Cardiac muscle cell (in vitro differentiated cells and primary cell): ENCODE data around the gene SYNPO. TPM values are rescaled to one million over a fixed set of nuclear protein-coding genes. Genes with fewer than 3 reads are reported as not detected.

ENCODE experiments used
- DNase-seq, 2 donors: peaks; one replicate each; pipeline versions ENCODE4 v3.0.0 to v3.0.0-alpha.2; 2010 to 2017; ENCODE audit warnings: low read depth in 1 of 2, low spot score in 1 of 2
- H3K27ac ChIP-seq: fragments of 200-600 bp; sonication (generic); 2 replicates; pipeline ENCODE4 v1.5.1; 2016
- H3K27me3 ChIP-seq: fragments of 200-600 bp; sonication (generic); 2 replicates; pipeline ENCODE4 v1.6.0; 2016; ENCODE audit warnings: control low read depth
- H3K36me3 ChIP-seq: fragments of 200-600 bp; sonication (generic); 2 replicates; pipeline ENCODE4 v1.5.1; 2016; ENCODE audit warnings: control low read depth
- H3K4me1 ChIP-seq: fragments of 200-600 bp; sonication (generic); 2 replicates; pipeline ENCODE4 v1.8.1; 2017; ENCODE audit warnings: low read depth, mild to moderate bottlenecking, mixed run types
- H3K4me3 ChIP-seq: fragments of 200-600 bp; sonication (generic); 2 replicates; pipeline ENCODE4 v1.5.1; 2016; ENCODE audit warnings: mild to moderate bottlenecking
- H3K9me3 ChIP-seq: fragments of 200-600 bp; sonication (generic); 2 replicates; pipeline ENCODE4 v1.5.1; 2017; ENCODE audit warnings: low read depth, mild to moderate bottlenecking, control low read depth
- CTCF ChIP-seq: IDR thresholded peaks from 2 replicates; pipeline ENCODE4 v1.5.1; 2012; ENCODE audit warnings: low read depth, mild to moderate bottlenecking, low read length
- polyA plus RNA-seq: library from polyadenylated mRNA; unstranded; fragments of >200 nt; fragmentation: Nextera tagmentation; extraction: Ambion mirVana; gene quantifications from 2 replicates; pipeline ENCODE4 v1.2.1, GENCODE V29; 2016
- total RNA-seq: library from RNA; depleted of rRNA; stranded (reverse); fragments of >200 nt; gene quantifications from 2 replicates; pipeline ENCODE4 v1.2.3, GENCODE V29; 2016

The SYNPO gene
- total and polyA plus RNA-seq, 2 experiments from 2014 or later: 1.1 to 2.7 TPM

DNA sequence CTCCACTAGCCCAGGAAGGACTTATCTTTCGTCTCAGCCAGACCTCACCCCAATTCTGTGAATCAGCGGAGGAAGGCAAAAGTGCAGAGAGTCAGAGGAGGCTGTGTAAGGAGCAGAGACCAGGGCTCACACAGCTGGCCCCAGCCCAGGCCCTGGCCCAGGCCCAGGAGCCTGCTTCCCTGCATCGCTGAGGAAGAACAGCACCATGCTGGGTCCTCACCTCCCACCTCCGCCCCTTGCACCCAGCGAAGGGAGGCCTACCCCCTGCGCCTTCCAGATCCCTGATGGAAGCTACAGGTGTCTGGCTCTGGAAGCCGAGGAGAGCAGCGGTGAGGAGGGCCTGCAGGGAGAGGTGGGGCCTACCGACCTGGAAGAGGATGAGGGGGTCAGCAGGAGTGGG, 22.3 kb upstream of the SYNPO start:
- peaks cover 7% of the 10 kb centered on the region for H3K4me1 ChIP-seq
- H3K4me3 ChIP-seq: no peak overlapping the region
- H3K27me3 ChIP-seq: no peaks in the 10 kb centered on the region
- no peaks in the 10 kb centered on the region for H3K36me3 ChIP-seq
- DNase-seq: peak in 1 of 2 donors; percentile 83
- no peak overlapping the region for H3K27ac ChIP-seq
- H3K9me3 ChIP-seq: no peaks in the 10 kb centered on the region
- no peak for TF ChIP-seq CTCF

DNA sequence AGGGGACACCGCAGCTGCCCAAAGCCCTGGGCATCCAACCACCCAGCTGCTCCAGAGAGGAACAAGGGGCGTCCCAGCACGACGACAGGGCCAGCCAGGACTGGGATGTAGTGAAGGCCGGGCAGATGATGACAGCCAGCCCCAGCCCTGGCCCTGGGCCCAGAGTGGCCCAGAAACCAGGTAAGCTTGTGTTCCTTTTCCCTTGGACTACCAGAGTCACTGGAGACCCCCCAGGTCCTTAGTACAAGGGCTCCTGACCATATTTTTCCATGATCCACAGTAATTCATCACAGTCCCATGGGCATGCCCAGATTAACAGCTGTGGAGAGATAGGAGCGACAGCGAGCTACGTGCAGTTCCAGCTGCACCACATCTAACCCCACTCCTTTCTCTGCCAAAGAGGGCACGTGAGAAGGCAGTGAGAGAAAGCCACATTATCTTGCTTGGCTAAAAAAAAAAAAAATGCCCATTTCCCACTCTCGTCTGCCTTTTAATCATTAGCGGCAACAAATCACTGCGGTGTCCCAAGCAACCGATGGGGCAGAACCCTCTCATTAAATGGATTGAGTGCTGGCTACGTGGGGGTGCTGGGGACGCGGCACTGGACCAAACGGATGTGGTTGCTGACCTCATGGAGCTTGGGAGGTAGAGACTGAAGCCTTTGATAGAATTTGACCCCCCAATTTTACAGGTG, 21.7 kb upstream of the SYNPO start:
- H3K9me3 ChIP-seq: no peaks in the 10 kb centered on the region
- no peak overlapping the region for H3K27ac ChIP-seq
- H3K4me1 ChIP-seq: peaks cover 7% of the 10 kb centered on the region
- H3K27me3 ChIP-seq: no peaks in the 10 kb centered on the region
- H3K36me3 ChIP-seq: no peaks in the 10 kb centered on the region
- no peak overlapping the region for H3K4me3 ChIP-seq
- DNase-seq: peak in 1 of 2 donors; percentile 94
- TF ChIP-seq CTCF: no peak

- Histone ChIP-seq H3K27me3 (no peaks in the 10 kb centered on the region), H3K9me3 (no peaks in the 10 kb centered on the region), H3K4me1 (no peaks in the 10 kb centered on the region), H3K36me3 (no peaks in the 10 kb centered on the region), H3K27ac (no peak overlapping the region), H3K4me3 (no peak overlapping the region)
- no peak for TF ChIP-seq CTCF
- peak in 1 of 2 donors; percentile 85 for DNase-seq
These were observed 20.9 kb upstream of the SYNPO start for GRCh38 chr5:150619359-150620230.

DNA sequence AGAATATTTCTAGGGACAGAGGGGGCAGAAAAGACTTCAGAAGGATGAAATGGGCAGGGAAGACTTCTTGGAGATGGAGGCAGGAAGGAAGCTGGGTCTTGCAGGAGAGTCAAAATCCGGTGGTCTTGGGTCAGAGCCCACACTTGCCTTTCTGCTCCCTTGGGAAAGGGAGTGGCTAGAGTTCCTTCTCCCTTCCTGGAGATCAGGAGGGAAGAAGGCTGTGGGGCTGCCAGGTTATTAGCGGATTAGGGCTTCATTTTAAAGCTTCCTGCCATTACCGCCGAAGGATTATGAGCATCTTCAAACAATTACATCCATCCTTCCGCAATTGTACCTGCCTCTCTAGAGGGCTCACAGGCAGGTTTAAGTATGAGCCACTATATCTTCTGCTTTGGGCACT, 19.2 kb upstream of the SYNPO start:
- peaks cover 5% of the 10 kb centered on the region for H3K4me1 ChIP-seq
- no peak overlapping the region for H3K27ac ChIP-seq
- no peaks in the 10 kb centered on the region for H3K27me3 ChIP-seq
- DNase-seq: no peak
- no peaks in the 10 kb centered on the region for H3K36me3 ChIP-seq
- TF ChIP-seq CTCF: no peak
- no peaks in the 10 kb centered on the region for H3K9me3 ChIP-seq
- H3K4me3 ChIP-seq: no peak overlapping the region

GRCh38 chr5:150622157-150622556, 18.3 kb upstream of the SYNPO start:
- no peak for TF ChIP-seq CTCF

More at GRCh38 chr5:150622157-150622556, 18.3 kb upstream of the SYNPO start:
- peak in 1 of 2 donors; percentile 57 for DNase-seq
- H3K27ac ChIP-seq: no peak overlapping the region
- no peak overlapping the region for H3K4me3 ChIP-seq
- no peaks in the 10 kb centered on the region for H3K36me3 ChIP-seq
- H3K9me3 ChIP-seq: no peaks in the 10 kb centered on the region
- H3K27me3 ChIP-seq: no peaks in the 10 kb centered on the region
- peaks cover 5% of the 10 kb centered on the region for H3K4me1 ChIP-seq
